ENCODE data around the gene LRRC43.

- TF ChIP-seq CTCF (IDR thresholded peaks at IDR 0.05 in 8 of 11, conservative IDR thresholded peaks at IDR 0.05 in 3 of 11) (no peak), POLR2A (IDR thresholded peaks at IDR 0.05) (no peak), POLR2AphosphoS5 (IDR thresholded peaks at IDR 0.05) (no peak)
Observed at GRCh38 chr12:122138616-122139015, 44.3 kb upstream of the LRRC43 start.
